Activated T-cell treated with anti-CD3 and anti-CD28 coated beads, Interleukin-2, amount 50 U/mL, for 72 hours (primary cell): ENCODE results near the gene MIDN. TPM values are rescaled to one million over a fixed set of nuclear protein-coding genes. Genes with fewer than 3 reads are reported as not detected.

Experiments used
- ATAC-seq, 2 donors: fragments of 150-1000 bp; cut with Tn5 transposase; replicated peaks in 1 of 2; 2 replicates each; pipeline ENCODE4 v1.10.0; 2021; ENCODE audit warnings: moderate library complexity in 2 of 2, mild to moderate bottlenecking in 1 of 2
- DNase-seq, 2 donors: peaks; one replicate each; pipeline ENCODE4 v3.0.0; 2021 to 2022; ENCODE audit warnings: mixed read lengths in 1 of 2
- H3K27ac Mint-ChIP-seq: one replicate; pipeline ENCODE4 v1.8.0; 2022; ENCODE audit warnings: mild to moderate bottlenecking, moderate library complexity, mixed read lengths
- H3K27me3 Mint-ChIP-seq: one replicate; pipeline ENCODE4 v1.8.0; 2022; ENCODE audit warnings: low read depth, mixed read lengths
- H3K36me3 Mint-ChIP-seq, 2 donors: one replicate each; pipeline ENCODE4 v1.8.0; 2022; ENCODE audit warnings: mixed read lengths in 2 of 2, mild to moderate bottlenecking in 1 of 2; ENCODE audit not compliant: insufficient read depth in 2 of 2
- H3K4me1 Mint-ChIP-seq: one replicate; pipeline ENCODE4 v1.8.0; 2022; ENCODE audit warnings: low read depth, mixed read lengths
- H3K4me3 Mint-ChIP-seq, 2 donors: one replicate each; pipeline ENCODE4 v1.8.0; 2022; ENCODE audit warnings: mild to moderate bottlenecking in 2 of 2, mixed read lengths in 2 of 2, moderate library complexity in 2 of 2
- H3K9me3 Mint-ChIP-seq, 2 donors: one replicate each; pipeline ENCODE4 v1.8.0; 2022; ENCODE audit warnings: mixed read lengths in 2 of 2
- total RNA-seq, 2 donors: library from RNA; stranded (reverse); gene quantifications; one replicate each; pipeline ENCODE4 v1.2.3, GENCODE V29; 2022

Gene MIDN
- total RNA-seq, 2 donors from 2014 or later, result 72.3 to 75.4 TPM

DNA sequence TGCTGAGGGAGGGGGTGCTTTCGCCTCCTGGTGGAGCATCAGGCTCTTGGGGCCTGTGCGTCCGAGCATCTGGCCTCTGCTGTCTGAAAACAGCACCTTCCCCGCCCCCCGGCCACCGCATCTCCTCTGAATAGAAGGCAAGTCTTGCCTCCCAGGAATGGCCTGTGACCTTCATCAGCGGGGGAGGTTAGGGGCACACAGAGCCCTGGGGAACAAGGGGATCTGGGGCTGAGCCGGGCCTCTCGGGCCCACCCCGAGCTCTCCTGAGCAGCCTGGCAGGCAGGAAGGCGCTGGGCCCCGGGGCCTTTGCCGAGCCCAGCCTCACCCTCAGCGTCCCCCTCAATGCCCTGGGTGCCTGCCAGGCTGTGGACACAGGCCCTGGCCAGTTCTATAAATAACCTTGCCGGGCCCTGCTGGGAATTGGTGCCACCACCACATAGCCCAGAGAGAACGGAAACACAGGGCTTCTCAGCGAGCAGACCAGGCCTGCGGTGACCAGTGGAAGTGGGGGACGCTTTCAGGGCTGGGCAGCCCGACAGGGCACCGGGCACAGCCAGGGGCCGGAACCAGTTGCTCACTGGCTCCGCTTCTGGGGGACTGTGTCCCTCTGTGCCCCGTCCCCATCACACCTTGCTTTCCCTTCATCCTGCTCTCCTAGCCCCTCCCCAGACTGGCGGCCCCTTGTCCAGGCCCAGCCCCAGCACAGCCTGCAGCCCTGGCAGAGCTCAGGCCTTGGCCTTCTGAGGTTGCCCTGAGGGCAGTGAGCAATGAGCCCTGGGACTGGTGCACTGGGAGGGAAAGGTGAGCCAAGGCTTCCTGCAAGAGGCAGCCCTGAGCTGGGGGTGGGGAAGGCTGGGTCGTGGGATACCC, 33.3 kb upstream of the MIDN start:
- DNase-seq (no peak), ATAC-seq (no peak)
- Mint-ChIP-seq H3K36me3 (peaks cover 4 to 12% of the 10 kb centered on the region in 2 donors), H3K9me3 (no peaks in the 10 kb centered on the region), H3K27ac (peak overlapping the region; percentile 28), H3K4me3 (no peak overlapping the region), H3K27me3 (no peaks in the 10 kb centered on the region), H3K4me1 (peaks cover 32% of the 10 kb centered on the region)

DNA sequence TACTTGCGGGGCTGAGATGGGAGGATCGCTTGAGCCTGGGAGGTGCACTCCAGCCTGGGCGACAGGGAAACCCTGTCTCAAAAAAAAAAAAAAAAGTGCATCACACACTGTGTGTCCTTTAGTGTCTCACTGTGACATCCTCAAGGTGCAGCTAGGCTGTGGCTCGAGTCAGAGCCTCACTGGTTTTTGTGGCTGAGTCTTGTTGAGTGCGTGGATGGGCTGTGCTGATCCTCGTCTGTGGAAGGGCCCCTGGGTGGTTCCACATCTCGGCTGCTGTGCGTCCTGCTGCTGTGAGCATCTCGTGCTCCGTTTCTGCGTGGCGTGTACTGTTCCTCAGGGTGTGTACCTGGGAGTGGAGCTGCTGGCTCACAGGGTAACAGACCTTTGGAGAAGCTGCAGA, 31.6 kb upstream of the MIDN start:
- Mint-ChIP-seq H3K36me3 (peaks cover 4 to 9% of the 10 kb centered on the region in 2 donors), H3K4me3 (no peak overlapping the region), H3K9me3 (no peaks in the 10 kb centered on the region), H3K27me3 (no peaks in the 10 kb centered on the region), H3K4me1 (peaks cover 18% of the 10 kb centered on the region), H3K27ac (peak overlapping the region; percentile 44)
- DNase-seq (no peak), ATAC-seq (no peak)

DNA sequence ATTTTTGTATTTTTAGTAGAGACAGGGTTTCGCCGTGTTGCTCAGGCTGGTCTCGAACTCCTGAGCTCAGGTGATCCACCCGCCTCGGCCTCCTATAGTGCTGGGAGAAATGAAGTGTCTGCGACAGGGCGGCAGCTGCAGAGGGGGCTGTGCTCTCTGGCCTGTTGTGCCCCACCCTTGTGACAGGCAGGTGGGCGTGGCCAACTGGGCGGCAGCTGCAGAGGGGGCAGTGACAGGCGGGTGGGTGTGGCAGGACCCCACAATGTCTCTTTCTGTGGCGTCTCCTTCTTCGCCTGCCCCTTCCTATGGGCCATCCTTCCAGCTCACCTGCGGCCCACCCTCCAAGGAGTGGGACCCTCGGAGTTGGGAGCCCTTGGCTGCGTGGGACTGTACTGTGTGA, 31.0 kb upstream of the MIDN start:
- Mint-ChIP-seq H3K27me3 (no peaks in the 10 kb centered on the region), H3K4me3 (no peak overlapping the region), H3K36me3 (peaks cover 4 to 8% of the 10 kb centered on the region in 2 donors), H3K9me3 (no peaks in the 10 kb centered on the region), H3K27ac (no peak overlapping the region), H3K4me1 (peaks cover 17% of the 10 kb centered on the region)
- DNase-seq (no peak), ATAC-seq (no peak)

DNA sequence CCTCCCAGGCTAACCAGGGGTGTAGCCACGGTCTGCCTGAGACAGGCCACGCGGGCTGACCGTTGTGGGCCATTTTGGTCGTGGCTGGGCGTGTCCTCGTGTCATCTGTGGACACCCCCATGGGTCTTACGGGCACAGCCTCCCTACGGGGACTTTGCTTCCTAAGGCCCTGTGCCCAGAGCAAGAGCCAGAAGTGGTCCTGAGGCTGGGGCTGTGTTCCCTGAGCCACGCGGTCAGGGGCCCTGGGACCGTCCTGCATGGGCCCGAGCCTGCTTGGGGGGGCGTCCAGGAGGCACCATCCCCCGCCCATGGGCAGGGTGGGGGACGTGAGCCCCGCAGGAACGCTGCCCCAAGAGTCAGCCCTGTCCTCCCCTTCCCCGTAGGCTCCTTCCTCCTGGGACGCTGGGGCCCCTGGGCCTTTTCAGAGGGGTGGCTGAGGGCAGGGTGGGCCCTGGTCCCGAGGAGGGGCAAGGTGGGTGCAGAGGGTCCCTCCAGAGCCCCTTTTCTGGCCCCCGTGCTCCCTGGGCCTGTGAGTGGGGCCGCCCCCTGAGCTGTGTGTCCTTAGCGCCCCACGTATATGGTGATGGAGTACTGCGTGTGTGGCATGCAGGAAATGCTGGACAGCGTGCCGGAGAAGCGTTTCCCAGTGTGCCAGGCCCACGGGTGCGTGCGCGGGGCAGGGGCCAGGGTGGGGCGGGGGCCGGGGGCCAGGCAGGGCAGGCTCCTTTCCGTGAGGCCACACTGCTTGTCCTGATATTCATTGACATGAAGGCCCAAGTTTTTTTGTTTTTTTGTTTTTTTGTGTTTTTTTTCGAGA, 29.4 kb upstream of the MIDN start:
- Mint-ChIP-seq H3K27me3 (no peaks in the 10 kb centered on the region), H3K27ac (no peak overlapping the region), H3K36me3 (no peaks in the 10 kb centered on the region), H3K4me1 (peaks cover 6% of the 10 kb centered on the region), H3K4me3 (no peak overlapping the region), H3K9me3 (no peaks in the 10 kb centered on the region)
- DNase-seq, result no peak
- ATAC-seq, result no peak

DNA sequence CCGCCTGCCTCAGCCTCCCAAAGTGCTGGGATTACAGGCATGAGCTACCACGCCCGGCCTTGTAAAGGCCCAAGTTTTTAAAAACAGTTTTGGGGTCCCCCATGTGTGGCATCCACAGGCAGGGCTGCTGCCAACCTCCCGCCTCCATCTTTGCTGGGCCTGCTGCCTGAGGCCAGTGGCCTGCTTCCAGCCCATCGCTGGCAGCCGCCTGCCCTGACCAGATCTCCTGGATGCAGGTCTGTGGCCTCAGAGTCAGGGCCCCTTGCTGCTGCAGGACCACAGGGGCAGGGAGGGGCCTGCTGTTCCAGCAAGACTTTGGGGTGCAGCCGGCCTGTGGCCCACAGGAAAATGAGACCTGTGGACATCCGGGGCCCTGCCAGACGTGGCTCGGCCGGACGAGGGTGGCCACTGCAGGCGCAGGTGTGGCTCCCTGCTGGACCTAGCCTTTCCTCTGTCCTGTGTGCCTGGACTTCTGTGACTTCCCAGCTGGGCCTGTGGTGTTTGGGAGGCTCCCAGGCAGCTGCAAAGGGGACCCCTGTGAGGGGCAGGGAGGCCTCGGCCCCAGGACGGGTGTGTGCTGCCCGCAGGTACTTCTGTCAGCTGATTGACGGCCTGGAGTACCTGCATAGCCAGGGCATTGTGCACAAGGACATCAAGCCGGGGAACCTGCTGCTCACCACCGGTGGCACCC, 28.5 kb upstream of the MIDN start:
- Mint-ChIP-seq H3K36me3 (no peaks in the 10 kb centered on the region), H3K4me1 (no peaks in the 10 kb centered on the region), H3K27ac (no peak overlapping the region), H3K27me3 (no peaks in the 10 kb centered on the region), H3K9me3 (no peaks in the 10 kb centered on the region), H3K4me3 (no peak overlapping the region)
- DNase-seq (no peak), ATAC-seq (no peak)

DNA sequence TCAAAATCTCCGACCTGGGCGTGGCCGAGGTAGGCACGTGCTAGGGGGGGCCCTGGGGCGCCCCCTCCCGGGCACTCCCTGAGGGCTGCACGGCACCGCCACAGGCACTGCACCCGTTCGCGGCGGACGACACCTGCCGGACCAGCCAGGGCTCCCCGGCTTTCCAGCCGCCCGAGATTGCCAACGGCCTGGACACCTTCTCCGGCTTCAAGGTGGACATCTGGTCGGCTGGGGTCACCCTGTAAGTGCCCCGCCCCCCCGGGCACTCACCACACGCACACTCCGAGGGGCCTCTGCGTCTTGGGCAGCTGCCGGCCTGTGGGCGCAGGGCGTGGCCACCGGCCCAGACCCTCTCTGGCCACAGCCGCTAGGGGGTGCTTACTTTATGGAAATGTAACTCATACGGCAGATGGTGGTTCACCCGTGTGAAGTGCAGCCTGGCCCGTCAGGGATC, 27.9 kb upstream of the MIDN start:
- Mint-ChIP-seq H3K27ac (no peak overlapping the region), H3K27me3 (no peaks in the 10 kb centered on the region), H3K4me1 (no peaks in the 10 kb centered on the region), H3K9me3 (no peaks in the 10 kb centered on the region), H3K36me3 (no peaks in the 10 kb centered on the region), H3K4me3 (no peak overlapping the region)
- ATAC-seq (no peak), DNase-seq (no peak)

DNA sequence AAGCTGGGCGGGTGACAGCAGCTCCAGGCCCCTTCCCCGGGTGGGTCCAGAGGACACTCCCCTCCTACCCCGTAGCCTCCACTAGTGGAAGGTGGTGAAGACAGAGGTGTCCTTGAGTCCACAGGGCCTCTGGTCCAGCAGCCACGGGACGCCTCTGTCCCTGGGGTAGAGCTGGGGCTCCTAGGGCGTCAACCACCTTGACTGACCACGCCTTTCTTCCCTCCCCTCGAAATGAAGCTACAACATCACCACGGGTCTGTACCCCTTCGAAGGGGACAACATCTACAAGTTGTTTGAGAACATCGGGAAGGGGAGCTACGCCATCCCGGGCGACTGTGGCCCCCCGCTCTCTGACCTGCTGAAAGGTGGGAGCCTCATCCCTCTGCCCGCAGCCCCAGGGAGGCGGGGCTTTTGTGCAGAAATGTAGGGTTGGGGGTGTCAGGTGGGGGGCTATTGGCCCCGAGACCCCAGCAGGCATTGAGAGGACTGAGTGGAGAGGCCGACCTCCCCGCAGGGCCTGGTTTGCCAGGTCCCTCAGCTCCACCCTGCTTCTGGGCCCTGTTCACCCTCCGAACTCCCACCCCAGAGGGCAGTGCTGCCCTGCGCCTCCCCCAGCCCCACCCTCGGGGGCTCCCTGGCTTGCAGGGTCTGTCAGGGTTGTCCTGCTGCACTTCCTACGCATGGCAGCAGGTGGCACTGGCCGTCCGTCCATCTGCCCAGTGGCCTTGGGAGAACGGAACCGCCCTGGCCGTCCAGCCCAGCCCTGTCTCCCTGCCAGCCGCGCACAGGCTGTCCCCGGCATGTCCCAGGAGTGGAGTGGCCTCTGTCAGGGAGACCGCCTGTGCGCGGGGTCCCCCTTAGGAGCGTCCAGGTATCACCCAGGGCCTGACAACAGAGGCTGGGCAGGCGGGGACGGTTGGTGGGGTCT, 27.1 kb upstream of the MIDN start:
- no peaks in the 10 kb centered on the region for H3K36me3 Mint-ChIP-seq
- H3K27me3 Mint-ChIP-seq, result no peaks in the 10 kb centered on the region
- ATAC-seq (no peak), DNase-seq (no peak)
- H3K9me3 Mint-ChIP-seq, result no peaks in the 10 kb centered on the region
- H3K4me3 Mint-ChIP-seq, result no peak overlapping the region
- no peaks in the 10 kb centered on the region for H3K4me1 Mint-ChIP-seq
- no peak overlapping the region for H3K27ac Mint-ChIP-seq

DNA sequence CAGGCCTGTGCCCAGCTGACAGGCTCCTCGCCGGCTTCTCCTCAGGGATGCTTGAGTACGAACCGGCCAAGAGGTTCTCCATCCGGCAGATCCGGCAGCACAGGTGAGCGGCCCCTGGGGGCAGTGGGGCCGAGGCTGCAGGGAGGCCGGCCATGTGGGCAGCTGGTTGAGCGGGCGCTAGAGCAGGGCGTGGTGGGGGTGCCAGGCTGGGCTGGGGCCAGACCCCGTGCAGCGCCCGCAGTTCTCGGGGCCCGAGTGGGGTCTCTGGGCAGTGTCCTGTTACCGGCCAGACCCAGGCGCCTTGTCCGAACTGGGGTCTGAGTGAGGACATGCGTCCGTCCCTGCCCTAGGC, 26.5 kb upstream of the MIDN start:
- Mint-ChIP-seq H3K27ac (no peak overlapping the region), H3K4me3 (no peak overlapping the region), H3K9me3 (no peaks in the 10 kb centered on the region), H3K4me1 (no peaks in the 10 kb centered on the region), H3K27me3 (no peaks in the 10 kb centered on the region), H3K36me3 (no peaks in the 10 kb centered on the region)
- no peak for ATAC-seq
- no peak for DNase-seq

DNA sequence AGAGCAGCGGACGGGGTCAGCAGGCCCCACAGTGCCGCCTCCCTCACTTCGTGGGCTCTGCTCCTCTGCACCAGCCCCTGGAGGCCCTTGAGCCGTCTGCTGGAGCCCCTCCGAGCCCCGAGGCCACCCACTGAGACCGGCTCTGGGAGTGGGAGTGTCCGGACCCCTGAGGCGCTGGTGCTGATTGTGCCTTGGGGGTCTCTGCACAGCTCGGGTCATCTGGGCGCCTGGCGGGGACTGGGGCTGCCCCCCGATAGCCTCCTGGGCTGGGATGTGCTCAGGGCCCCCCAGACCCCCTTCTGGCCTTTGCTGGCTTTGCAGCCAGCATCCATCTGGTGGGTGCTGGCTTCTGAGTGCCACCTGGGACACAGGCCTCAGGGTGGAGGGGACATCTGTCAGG, 26.0 kb upstream of the MIDN start:
- H3K4me3 Mint-ChIP-seq, result no peak overlapping the region
- H3K36me3 Mint-ChIP-seq, result no peaks in the 10 kb centered on the region
- no peaks in the 10 kb centered on the region for H3K9me3 Mint-ChIP-seq
- no peaks in the 10 kb centered on the region for H3K4me1 Mint-ChIP-seq
- ATAC-seq, result no peak
- DNase-seq, result no peak
- no peaks in the 10 kb centered on the region for H3K27me3 Mint-ChIP-seq
- H3K27ac Mint-ChIP-seq, result no peak overlapping the region

DNA sequence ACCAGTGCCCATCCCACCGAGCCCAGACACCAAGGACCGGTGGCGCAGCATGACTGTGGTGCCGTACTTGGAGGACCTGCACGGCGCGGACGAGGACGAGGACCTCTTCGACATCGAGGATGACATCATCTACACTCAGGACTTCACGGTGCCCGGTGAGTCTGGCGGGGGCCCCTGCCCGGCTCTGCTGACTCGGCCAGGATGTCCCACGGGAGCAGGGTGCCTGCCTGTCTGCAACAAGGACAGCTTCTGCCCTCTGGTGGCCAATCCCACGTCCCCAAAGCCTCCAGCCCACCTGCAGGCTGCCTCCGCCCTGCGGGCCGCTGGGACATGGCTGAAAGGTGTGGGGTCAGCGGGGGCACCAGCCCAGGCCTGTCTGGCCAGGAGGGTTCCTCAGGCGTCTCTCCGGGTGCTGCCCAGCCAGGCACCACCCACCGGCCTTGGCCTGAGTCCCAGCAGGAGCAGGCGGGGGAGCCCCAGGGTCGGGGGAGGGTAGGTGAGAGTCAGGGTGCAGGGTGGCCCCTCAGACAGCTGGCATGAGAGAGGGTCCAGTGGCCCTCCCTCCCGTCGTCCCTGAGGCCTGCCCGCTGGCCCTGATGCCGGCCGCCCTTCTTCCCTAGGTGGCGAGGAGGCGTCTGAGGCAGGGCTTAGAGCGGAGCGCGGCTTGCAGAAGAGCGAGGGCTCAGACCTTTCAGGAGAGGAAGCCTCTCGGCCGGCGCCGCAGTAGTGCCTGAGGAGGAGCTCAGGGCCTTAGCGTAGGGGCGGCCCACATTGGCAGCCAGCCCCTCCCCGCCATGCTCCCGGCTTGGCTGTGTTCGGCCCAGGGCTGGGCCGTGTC, 25.1 kb upstream of the MIDN start:
- peak; percentile 39 to 44 for ATAC-seq
- no peaks in the 10 kb centered on the region for H3K9me3 Mint-ChIP-seq
- no peak overlapping the region for H3K27ac Mint-ChIP-seq
- H3K4me3 Mint-ChIP-seq, result no peak overlapping the region
- peak in 1 of 2 donors; percentile 52 for DNase-seq
- no peaks in the 10 kb centered on the region for H3K27me3 Mint-ChIP-seq
- no peaks in the 10 kb centered on the region for H3K36me3 Mint-ChIP-seq
- no peaks in the 10 kb centered on the region for H3K4me1 Mint-ChIP-seq

DNA sequence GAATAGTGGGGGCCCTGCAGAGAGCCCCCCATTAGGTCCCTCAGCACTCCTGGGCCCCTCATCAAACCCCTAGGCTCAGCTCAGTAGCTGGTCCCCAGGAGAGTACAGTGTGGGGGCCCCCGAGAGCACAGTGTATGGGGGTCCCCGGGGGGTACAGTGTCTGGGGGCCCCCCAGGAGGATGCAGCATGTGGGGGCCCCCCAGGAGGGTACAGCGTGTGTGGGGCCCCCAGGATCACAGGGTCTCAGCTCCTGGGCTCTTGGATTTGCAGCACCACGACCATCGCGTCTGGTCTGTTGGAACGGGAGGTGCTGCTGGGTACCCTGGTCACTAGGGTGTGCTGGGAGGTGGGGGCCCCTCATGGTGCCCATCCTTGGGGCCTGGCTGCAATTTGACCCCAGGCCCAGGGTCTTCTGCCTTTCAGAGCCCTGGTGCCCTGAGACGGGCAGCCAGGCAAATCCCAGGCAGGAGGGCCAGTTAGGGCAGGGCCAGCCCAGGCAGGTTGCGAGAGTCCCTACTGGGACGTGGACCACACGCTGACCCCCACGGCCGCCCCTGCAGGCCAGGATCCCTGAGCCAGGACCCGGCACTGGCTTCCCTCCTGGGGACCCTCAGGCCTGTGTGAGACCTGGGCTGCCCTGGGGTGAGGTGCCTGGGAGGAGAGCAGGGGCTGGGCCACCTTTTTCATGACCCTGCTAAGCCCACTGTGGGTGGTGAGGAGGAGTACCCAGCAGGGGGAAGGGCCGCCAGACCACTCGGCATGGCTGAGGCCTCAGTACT, 24.1 kb upstream of the MIDN start:
- no peak for DNase-seq
- Mint-ChIP-seq H3K27me3 (no peaks in the 10 kb centered on the region), H3K4me1 (no peaks in the 10 kb centered on the region), H3K4me3 (no peak overlapping the region), H3K36me3 (no peaks in the 10 kb centered on the region), H3K27ac (no peak overlapping the region), H3K9me3 (no peaks in the 10 kb centered on the region)
- no peak for ATAC-seq
